ENCODE data around the gene CSNK2A3. TPM values are rescaled to one million over a fixed set of nuclear protein-coding genes. Genes with fewer than 3 reads are reported as not detected.
"Not testable (repeated sequence)": the region's sequence is repeated elsewhere in the genome, so short reads cannot be mapped to it uniquely, and the experiment has no call there.

CSNK2A3 gene
- total RNA-seq, 5 donors from 2014 or later (not counting 1 experiment from before 2014, with no cell fraction given) = 0.32 to 0.93 TPM; not detected in 3

DNA sequence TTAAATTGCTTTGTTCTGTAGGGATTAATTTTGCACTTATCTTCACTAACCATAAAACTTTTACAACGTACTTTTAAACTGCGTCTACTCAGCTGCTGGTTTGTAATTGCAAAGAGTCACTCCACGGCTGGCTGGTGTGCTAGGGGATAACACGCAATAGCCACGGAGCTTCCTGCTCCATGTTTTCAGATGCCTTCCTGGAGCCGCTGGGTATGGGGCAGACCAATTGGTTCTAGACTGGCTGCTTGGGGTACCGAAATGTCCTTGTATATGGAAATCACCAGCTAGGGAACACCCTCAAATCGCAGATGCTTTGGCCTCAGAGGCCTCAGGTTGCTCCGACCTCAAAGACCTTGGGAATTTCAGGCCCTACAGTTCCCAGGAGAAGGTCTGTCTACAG is 3.8 kb upstream of the CSNK2A3 start:
- Mint-ChIP-seq H3K9me3 (no peaks in the 10 kb centered on the region), H3K36me3 (no peaks in the 10 kb centered on the region), H3K27me3 (peaks cover 15 to 17% of the 10 kb centered on the region in 2 donors), H3K27ac (no peak overlapping the region), H3K4me3 (no peak overlapping the region), H3K4me1 (no peaks in the 10 kb centered on the region)
- 86% methylated on average over 7 of the region's 9 CpGs for WGBS (ENCODE audit: insufficient coverage)
- H3K36me3 ChIP-seq (ENCODE audit: control insufficient read depth in 2 of 2, extremely low read depth in 1 of 2, insufficient read depth in 1 of 2, low read length in 1 of 2) = no peaks in the 10 kb centered on the region
- no peaks in the 10 kb centered on the region for H3K4me1 ChIP-seq (ENCODE audit: control insufficient read depth in 1 of 2, extremely low read depth in 1 of 2, insufficient read depth in 2 of 2, low read length in 2 of 2)
- H3K27me3 ChIP-seq (replicated peaks in 1 of 2; ENCODE audit: control insufficient read depth in 2 of 2, extremely low read depth in 1 of 2, insufficient read depth in 2 of 2, low read length in 1 of 2) = peaks cover 0 to 5% of the 10 kb centered on the region in 2 experiments
- DNase-seq = no peak
- ChIA-PET POLR2A (no interaction called here), CTCF (no interaction called here)
- H3K27ac ChIP-seq (ENCODE audit: low read length) = no peak overlapping the region
- no peak for ATAC-seq (replicated peaks in 1 of 4)
- no peak overlapping the region for H3K4me3 ChIP-seq (ENCODE audit: control insufficient read depth in 1 of 2, extremely low read depth in 1 of 2, low read length in 1 of 2)
- H3K9me3 ChIP-seq = no peaks in the 10 kb centered on the region

GRCh38 chr11:11351851-11352250 is 1.2 kb downstream of the CSNK2A3 start:
- 76% methylated on average over 6 of the region's 10 CpGs for WGBS (ENCODE audit: insufficient coverage)

GRCh38 chr11:11351042-11351586 is 1.9 kb downstream of the CSNK2A3 start:
- Histone ChIP-seq H3K27ac (ENCODE audit: low read length) (no peak overlapping the region), H3K27me3 (replicated peaks in 1 of 2; ENCODE audit: control insufficient read depth in 2 of 2, extremely low read depth in 1 of 2, insufficient read depth in 2 of 2, low read length in 1 of 2) (peaks cover 0 to 4% of the 10 kb centered on the region in 2 experiments), H3K36me3 (ENCODE audit: control insufficient read depth in 2 of 2, extremely low read depth in 1 of 2, insufficient read depth in 1 of 2, low read length in 1 of 2) (no peaks in the 10 kb centered on the region), H3K4me1 (ENCODE audit: control insufficient read depth in 1 of 2, extremely low read depth in 1 of 2, insufficient read depth in 2 of 2, low read length in 2 of 2) (no peaks in the 10 kb centered on the region), H3K4me3 (ENCODE audit: control insufficient read depth in 1 of 2, extremely low read depth in 1 of 2, low read length in 1 of 2) (no peak overlapping the region), H3K9me3 (no peaks in the 10 kb centered on the region)
- no peak overlapping the region for H3K27ac Mint-ChIP-seq
- no peaks in the 10 kb centered on the region for H3K9me3 Mint-ChIP-seq
- no peak for DNase-seq
- no peaks in the 10 kb centered on the region for H3K36me3 Mint-ChIP-seq
- ATAC-seq (replicated peaks in 1 of 4) = no peak
- H3K4me1 Mint-ChIP-seq = no peaks in the 10 kb centered on the region
- CTCF ChIA-PET = no interaction called here
- WGBS (ENCODE audit: insufficient coverage) = 83% methylated on average over 4 of the region's 4 CpGs
- H3K4me3 Mint-ChIP-seq = no peak overlapping the region
- POLR2A ChIA-PET = no interaction called here
- peaks cover 0 to 9% of the 10 kb centered on the region in 2 donors for H3K27me3 Mint-ChIP-seq

More at GRCh38 chr11:11351851-11352250, 1.2 kb downstream of the CSNK2A3 start:
- H3K27me3 ChIP-seq (replicated peaks in 1 of 2; ENCODE audit: control insufficient read depth in 2 of 2, extremely low read depth in 1 of 2, insufficient read depth in 2 of 2, low read length in 1 of 2); H3K4me3 Mint-ChIP-seq; H3K4me3 ChIP-seq (ENCODE audit: control insufficient read depth in 1 of 2, extremely low read depth in 1 of 2, low read length in 1 of 2); H3K36me3 Mint-ChIP-seq; H3K27ac ChIP-seq (ENCODE audit: low read length); H3K4me1 ChIP-seq (ENCODE audit: control insufficient read depth in 1 of 2, extremely low read depth in 1 of 2, insufficient read depth in 2 of 2, low read length in 2 of 2); H3K9me3 Mint-ChIP-seq; H3K27ac Mint-ChIP-seq; H3K36me3 ChIP-seq (ENCODE audit: control insufficient read depth in 2 of 2, extremely low read depth in 1 of 2, insufficient read depth in 1 of 2, low read length in 1 of 2); H3K4me1 Mint-ChIP-seq; POLR2A ChIA-PET; CTCF ChIA-PET; DNase-seq; H3K27me3 Mint-ChIP-seq; H3K9me3 ChIP-seq; ATAC-seq (replicated peaks in 1 of 4): not testable (repeated sequence)

DNA sequence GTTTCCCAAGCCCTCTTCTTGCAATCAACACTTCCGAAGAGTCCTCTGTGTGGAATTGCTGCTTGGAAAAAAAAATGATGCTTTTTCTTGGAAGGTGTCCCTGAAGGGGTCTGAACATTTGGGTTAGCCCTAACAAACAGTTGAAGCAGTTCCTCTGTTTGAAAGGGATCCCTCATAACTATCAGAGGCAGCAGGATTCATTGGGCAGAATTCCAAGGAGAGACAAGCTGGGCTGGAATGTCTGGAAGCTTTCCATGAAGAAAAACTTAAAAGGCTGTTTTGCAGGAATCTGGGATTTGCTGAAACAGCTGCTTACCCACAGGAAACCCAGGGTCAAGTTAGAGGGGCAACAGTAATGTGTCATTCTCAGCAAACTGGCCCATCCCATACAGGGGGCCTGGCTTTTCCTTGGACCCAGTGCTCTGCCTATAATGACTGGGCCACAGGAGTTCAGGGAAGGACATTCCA is 3.1 kb downstream of the CSNK2A3 start:
- H3K36me3 ChIP-seq (ENCODE audit: control insufficient read depth in 2 of 2, extremely low read depth in 1 of 2, insufficient read depth in 1 of 2, low read length in 1 of 2) = no peaks in the 10 kb centered on the region
- peaks cover 0 to 7% of the 10 kb centered on the region in 2 experiments for H3K27me3 ChIP-seq (replicated peaks in 1 of 2; ENCODE audit: control insufficient read depth in 2 of 2, extremely low read depth in 1 of 2, insufficient read depth in 2 of 2, low read length in 1 of 2)
- no peaks in the 10 kb centered on the region for H3K4me1 Mint-ChIP-seq
- H3K36me3 Mint-ChIP-seq = no peaks in the 10 kb centered on the region
- no peaks in the 10 kb centered on the region for H3K4me1 ChIP-seq (ENCODE audit: control insufficient read depth in 1 of 2, extremely low read depth in 1 of 2, insufficient read depth in 2 of 2, low read length in 2 of 2)
- H3K9me3 ChIP-seq = no peaks in the 10 kb centered on the region
- no peaks in the 10 kb centered on the region for H3K9me3 Mint-ChIP-seq
- ChIA-PET POLR2A (no interaction called here), CTCF (no interaction called here)
- H3K27me3 Mint-ChIP-seq = peaks cover 0 to 7% of the 10 kb centered on the region in 2 donors
- no CpG with 5 or more reads among the region's 1 CpG for WGBS (ENCODE audit: insufficient coverage)
- H3K27ac Mint-ChIP-seq = no peak overlapping the region
- H3K4me3 Mint-ChIP-seq = no peak overlapping the region
- DNase-seq (no peak), ATAC-seq (replicated peaks in 1 of 4) (no peak)
- H3K27ac ChIP-seq (ENCODE audit: low read length) = no peak overlapping the region
- no peak overlapping the region for H3K4me3 ChIP-seq (ENCODE audit: control insufficient read depth in 1 of 2, extremely low read depth in 1 of 2, low read length in 1 of 2)

DNA sequence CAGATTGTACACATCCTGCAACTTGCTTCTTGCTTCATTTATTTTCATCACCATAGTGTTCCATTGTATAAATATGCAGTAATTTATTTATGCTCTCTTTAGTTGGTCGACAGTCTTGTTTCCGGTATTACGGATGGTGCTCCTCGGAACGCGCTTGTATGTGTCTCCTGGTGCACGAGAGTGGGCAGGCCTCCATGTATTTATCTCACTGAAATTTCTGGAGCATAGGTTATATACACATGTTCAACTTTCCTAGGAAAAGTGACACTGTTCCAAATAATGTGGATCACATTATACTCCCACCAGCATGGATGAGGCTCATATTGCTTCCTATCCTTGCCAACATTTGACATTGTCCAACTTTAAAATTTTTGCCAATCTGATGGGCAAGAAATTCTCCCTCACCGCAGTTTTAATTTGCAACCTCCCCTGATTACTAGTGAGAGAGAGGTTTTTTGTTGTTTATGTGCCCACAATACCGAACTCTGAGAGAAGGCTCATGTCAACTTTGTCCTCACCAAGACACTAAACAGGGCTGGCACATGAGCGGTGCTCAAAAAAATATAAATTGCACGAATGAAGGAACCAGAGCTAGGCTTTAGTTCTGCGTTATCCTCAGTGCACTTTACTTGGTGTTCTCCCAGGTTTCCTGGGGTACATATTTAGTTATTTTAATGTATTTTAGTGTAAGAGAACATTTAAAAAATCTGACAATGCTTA is 3.8 kb downstream of the CSNK2A3 start:
- no peak overlapping the region for H3K4me3 Mint-ChIP-seq
- no peaks in the 10 kb centered on the region for H3K4me1 Mint-ChIP-seq
- H3K27ac Mint-ChIP-seq = no peak overlapping the region
- peaks cover 0 to 7% of the 10 kb centered on the region in 2 experiments for H3K27me3 ChIP-seq (replicated peaks in 1 of 2; ENCODE audit: control insufficient read depth in 2 of 2, extremely low read depth in 1 of 2, insufficient read depth in 2 of 2, low read length in 1 of 2)
- no peak overlapping the region for H3K27ac ChIP-seq (ENCODE audit: low read length)
- no peaks in the 10 kb centered on the region for H3K9me3 Mint-ChIP-seq
- no peaks in the 10 kb centered on the region for H3K36me3 Mint-ChIP-seq
- H3K4me3 ChIP-seq (ENCODE audit: control insufficient read depth in 1 of 2, extremely low read depth in 1 of 2, low read length in 1 of 2) = no peak overlapping the region
- H3K36me3 ChIP-seq (ENCODE audit: control insufficient read depth in 2 of 2, extremely low read depth in 1 of 2, insufficient read depth in 1 of 2, low read length in 1 of 2) = no peaks in the 10 kb centered on the region
- no CpG with 5 or more reads among the region's 12 CpGs for WGBS (ENCODE audit: insufficient coverage)
- ChIA-PET POLR2A (no interaction called here), CTCF (no interaction called here)
- H3K27me3 Mint-ChIP-seq = peaks cover 0 to 4% of the 10 kb centered on the region in 2 donors
- no peaks in the 10 kb centered on the region for H3K9me3 ChIP-seq
- no peaks in the 10 kb centered on the region for H3K4me1 ChIP-seq (ENCODE audit: control insufficient read depth in 1 of 2, extremely low read depth in 1 of 2, insufficient read depth in 2 of 2, low read length in 2 of 2)
- ATAC-seq (replicated peaks in 1 of 4) (no peak), DNase-seq (no peak)

- 70% methylated on average over 3 of the region's 5 CpGs for WGBS (ENCODE audit: insufficient coverage)
- no peaks in the 10 kb centered on the region for H3K4me1 ChIP-seq (ENCODE audit: control insufficient read depth in 1 of 2, extremely low read depth in 1 of 2, insufficient read depth in 2 of 2, low read length in 2 of 2)
- H3K9me3 ChIP-seq = no peaks in the 10 kb centered on the region
- no peak overlapping the region for H3K27ac ChIP-seq (ENCODE audit: low read length)
- no peak overlapping the region for H3K4me3 ChIP-seq (ENCODE audit: control insufficient read depth in 1 of 2, extremely low read depth in 1 of 2, low read length in 1 of 2)
- no peaks in the 10 kb centered on the region for H3K36me3 ChIP-seq (ENCODE audit: control insufficient read depth in 2 of 2, extremely low read depth in 1 of 2, insufficient read depth in 1 of 2, low read length in 1 of 2)
- Mint-ChIP-seq H3K4me3 (no peak overlapping the region), H3K36me3 (no peaks in the 10 kb centered on the region), H3K27me3 (peaks cover 0 to 9% of the 10 kb centered on the region in 2 donors), H3K9me3 (no peaks in the 10 kb centered on the region), H3K27ac (no peak overlapping the region), H3K4me1 (no peaks in the 10 kb centered on the region)
- ATAC-seq (replicated peaks in 1 of 4) (no peak), DNase-seq (no peak)
- ChIA-PET POLR2A (no interaction called here), CTCF (no interaction called here)
- H3K27me3 ChIP-seq (replicated peaks in 1 of 2; ENCODE audit: control insufficient read depth in 2 of 2, extremely low read depth in 1 of 2, insufficient read depth in 2 of 2, low read length in 1 of 2) = peaks cover 0 to 7% of the 10 kb centered on the region in 2 experiments
Measured at GRCh38 chr11:11348303-11348702, 4.7 kb downstream of the CSNK2A3 start.

Measured in T-cell (primary cell).